Immature natural killer cell (primary cell): ENCODE results near the gene ATP8B1. TPM values are rescaled to one million over a fixed set of nuclear protein-coding genes. Genes with fewer than 3 reads are reported as not detected.

Source experiments
- DNase-seq, 3 donors: peaks; one replicate each; pipeline ENCODE4 v3.0.0; 2022; ENCODE audit warnings: mixed read lengths in 1 of 3
- H3K27ac Mint-ChIP-seq, 6 donors: one replicate each; pipeline ENCODE4 v1.8.0; 2020; ENCODE audit warnings: mixed read lengths in 6 of 6, mild to moderate bottlenecking in 5 of 6, inconsistent platforms in 4 of 6, moderate library complexity in 3 of 6
- H3K27me3 Mint-ChIP-seq, 3 donors: one replicate each; pipeline ENCODE4 v1.8.0; 2020 to 2021; ENCODE audit warnings: low read depth in 3 of 3, mild to moderate bottlenecking in 3 of 3, mixed read lengths in 3 of 3, moderate library complexity in 3 of 3, inconsistent platforms in 1 of 3
- H3K36me3 Mint-ChIP-seq, 3 donors: one replicate each; pipeline ENCODE4 v1.8.0; 2020; ENCODE audit warnings: mixed read lengths in 3 of 3, inconsistent platforms in 2 of 3, mild to moderate bottlenecking in 2 of 3
- H3K4me1 Mint-ChIP-seq, 2 donors: one replicate each; pipeline ENCODE4 v1.8.0; 2020; ENCODE audit warnings: inconsistent platforms in 2 of 2, mild to moderate bottlenecking in 2 of 2, mixed read lengths in 2 of 2, moderate library complexity in 1 of 2
- H3K4me3 Mint-ChIP-seq, 5 donors: one replicate each; pipeline ENCODE4 v1.8.0; 2020; ENCODE audit warnings: mild to moderate bottlenecking in 5 of 5, mixed read lengths in 5 of 5, inconsistent platforms in 3 of 5, moderate library complexity in 3 of 5
- H3K9me3 Mint-ChIP-seq, 6 donors: one replicate each; pipeline ENCODE4 v1.8.0; 2020; ENCODE audit warnings: mild to moderate bottlenecking in 6 of 6, mixed read lengths in 6 of 6, inconsistent platforms in 4 of 6, moderate library complexity in 3 of 6
- polyA plus RNA-seq, 3 donors: library from polyadenylated mRNA; unstranded; fragments of 300-500 nt; fragmentation: Illumina TruSeq; gene quantifications; one replicate each; pipeline ENCODE4 v1.2.3, GENCODE V29; 2021

ATP8B1 gene
- polyA plus RNA-seq, 3 donors from 2014 or later = 0.55 TPM; not detected in 2

GRCh38 chr18:57762686-57763085, 40.4 kb downstream of the ATP8B1 start:
- Mint-ChIP-seq H3K36me3 (peaks cover 0 to 3% (median 0%) of the 10 kb centered on the region in 3 donors), H3K27me3 (peaks cover 0 to 5% (median 0%) of the 10 kb centered on the region in 3 donors), H3K4me1 (no peaks in the 10 kb centered on the region), H3K4me3 (no peak overlapping the region), H3K9me3 (no peaks in the 10 kb centered on the region), H3K27ac (no peak overlapping the region)
- no peak for DNase-seq

GRCh38 chr18:57759650-57760049, 43.5 kb downstream of the ATP8B1 start:
- Mint-ChIP-seq H3K27ac (no peak overlapping the region), H3K36me3 (no peaks in the 10 kb centered on the region)

GRCh38 chr18:57755473-57756067, 47.5 kb downstream of the ATP8B1 start:
- Mint-ChIP-seq H3K27ac (no peak overlapping the region), H3K4me1 (peaks cover 0 to 11% of the 10 kb centered on the region in 2 donors), H3K27me3 (peaks cover 0 to 2% (median 0%) of the 10 kb centered on the region in 3 donors), H3K4me3 (no peak overlapping the region), H3K9me3 (no peaks in the 10 kb centered on the region), H3K36me3 (peaks cover 0 to 4% (median 0%) of the 10 kb centered on the region in 3 donors)
- no peak for DNase-seq

More at GRCh38 chr18:57759650-57760049, 43.5 kb downstream of the ATP8B1 start:
- peaks cover 0 to 2% (median 0%) of the 10 kb centered on the region in 3 donors for H3K27me3 Mint-ChIP-seq
- no peak overlapping the region for H3K4me3 Mint-ChIP-seq
- no peak for DNase-seq
- H3K9me3 Mint-ChIP-seq = no peaks in the 10 kb centered on the region
- peaks cover 0 to 5% of the 10 kb centered on the region in 2 donors for H3K4me1 Mint-ChIP-seq

GRCh38 chr18:57754577-57755338, 48.4 kb downstream of the ATP8B1 start:
- peaks cover 0 to 4% (median 0%) of the 10 kb centered on the region in 3 donors for H3K36me3 Mint-ChIP-seq
- H3K4me3 Mint-ChIP-seq = no peak overlapping the region
- no peak for DNase-seq
- peaks cover 0 to 11% of the 10 kb centered on the region in 2 donors for H3K4me1 Mint-ChIP-seq
- H3K27me3 Mint-ChIP-seq = peaks cover 0 to 2% (median 0%) of the 10 kb centered on the region in 3 donors
- H3K9me3 Mint-ChIP-seq = no peaks in the 10 kb centered on the region
- no peak overlapping the region for H3K27ac Mint-ChIP-seq

- DNase-seq = no peak
- no peak overlapping the region for H3K4me3 Mint-ChIP-seq
- peaks cover 0 to 11% of the 10 kb centered on the region in 2 donors for H3K4me1 Mint-ChIP-seq
- peaks cover 0 to under 1% (median 0%) of the 10 kb centered on the region in 3 donors for H3K27me3 Mint-ChIP-seq
- peaks cover 0 to 4% (median 0%) of the 10 kb centered on the region in 3 donors for H3K36me3 Mint-ChIP-seq
- H3K27ac Mint-ChIP-seq = no peak overlapping the region
- no peaks in the 10 kb centered on the region for H3K9me3 Mint-ChIP-seq
These were observed 50.1 kb downstream of the ATP8B1 start for GRCh38 chr18:57753063-57753462.

- H3K36me3 Mint-ChIP-seq = peaks cover 0 to 4% (median 0%) of the 10 kb centered on the region in 3 donors
- H3K27me3 Mint-ChIP-seq = no peaks in the 10 kb centered on the region
- no peak overlapping the region for H3K4me3 Mint-ChIP-seq
- no peaks in the 10 kb centered on the region for H3K9me3 Mint-ChIP-seq
- no peak overlapping the region for H3K27ac Mint-ChIP-seq
- no peak for DNase-seq
- peaks cover 0 to 6% of the 10 kb centered on the region in 2 donors for H3K4me1 Mint-ChIP-seq
These were observed 53.5 kb downstream of the ATP8B1 start for GRCh38 chr18:57749604-57749970.

GRCh38 chr18:57748770-57749603, 54.1 kb downstream of the ATP8B1 start:
- no peak overlapping the region for H3K4me3 Mint-ChIP-seq
- H3K27me3 Mint-ChIP-seq = no peaks in the 10 kb centered on the region
- H3K9me3 Mint-ChIP-seq = no peaks in the 10 kb centered on the region
- H3K36me3 Mint-ChIP-seq = peaks cover 0 to 4% (median 0%) of the 10 kb centered on the region in 3 donors
- H3K27ac Mint-ChIP-seq = no peak overlapping the region
- peaks cover 0 to 5% of the 10 kb centered on the region in 2 donors for H3K4me1 Mint-ChIP-seq
- DNase-seq = no peak

- Mint-ChIP-seq H3K4me1 (peaks cover 0 to 3% of the 10 kb centered on the region in 2 donors), H3K27ac (no peak overlapping the region)
- DNase-seq = no peak
These were observed 55.1 kb downstream of the ATP8B1 start for GRCh38 chr18:57747809-57748680.

GRCh38 chr18:57744211-57744694, 58.9 kb downstream of the ATP8B1 start:
- Mint-ChIP-seq H3K27me3 (peaks cover 0 to 2% (median 1%) of the 10 kb centered on the region in 3 donors), H3K4me1 (no peaks in the 10 kb centered on the region), H3K27ac (no peak overlapping the region), H3K4me3 (no peak overlapping the region), H3K36me3 (peaks cover 3 to 4% (median 3%) of the 10 kb centered on the region in 3 donors), H3K9me3 (peaks cover 0 to 5% (median under 1%) of the 10 kb centered on the region in 6 donors)
- no peak for DNase-seq

More at GRCh38 chr18:57747809-57748680, 55.1 kb downstream of the ATP8B1 start:
- peaks cover 0 to 2% (median 0%) of the 10 kb centered on the region in 3 donors for H3K27me3 Mint-ChIP-seq
- no peaks in the 10 kb centered on the region for H3K9me3 Mint-ChIP-seq
- no peak overlapping the region for H3K4me3 Mint-ChIP-seq
- H3K36me3 Mint-ChIP-seq = peaks cover 0 to 1% (median 0%) of the 10 kb centered on the region in 3 donors

GRCh38 chr18:57743008-57743407, 60.1 kb downstream of the ATP8B1 start:
- peaks cover 0 to 5% (median under 1%) of the 10 kb centered on the region in 6 donors for H3K9me3 Mint-ChIP-seq
- H3K27ac Mint-ChIP-seq = peak overlapping the region in 1 of 6 donors; percentile 50
- no peak for DNase-seq
- peaks cover 9 to 10% (median 9%) of the 10 kb centered on the region in 3 donors for H3K36me3 Mint-ChIP-seq
- no peak overlapping the region for H3K4me3 Mint-ChIP-seq
- H3K4me1 Mint-ChIP-seq = no peaks in the 10 kb centered on the region
- H3K27me3 Mint-ChIP-seq = peaks cover 0 to 4% (median 2%) of the 10 kb centered on the region in 3 donors

GRCh38 chr18:57741273-57741672, 61.8 kb downstream of the ATP8B1 start:
- no peak for DNase-seq
- peaks cover 12 to 19% (median 14%) of the 10 kb centered on the region in 3 donors for H3K36me3 Mint-ChIP-seq
- no peak overlapping the region for H3K27ac Mint-ChIP-seq
- H3K27me3 Mint-ChIP-seq = peaks cover 0 to 4% (median 2%) of the 10 kb centered on the region in 3 donors
- H3K9me3 Mint-ChIP-seq = peaks cover 0 to 5% (median under 1%) of the 10 kb centered on the region in 6 donors
- no peak overlapping the region for H3K4me3 Mint-ChIP-seq
- H3K4me1 Mint-ChIP-seq = no peaks in the 10 kb centered on the region

GRCh38 chr18:57738078-57738477, 65.0 kb downstream of the ATP8B1 start:
- peaks cover 0 to 10% (median 2%) of the 10 kb centered on the region in 6 donors for H3K9me3 Mint-ChIP-seq
- H3K4me3 Mint-ChIP-seq = no peak overlapping the region
- H3K36me3 Mint-ChIP-seq = peaks cover 23 to 30% (median 28%) of the 10 kb centered on the region in 3 donors
- peaks cover 0 to 4% (median 0%) of the 10 kb centered on the region in 3 donors for H3K27me3 Mint-ChIP-seq
- no peaks in the 10 kb centered on the region for H3K4me1 Mint-ChIP-seq
- no peak for DNase-seq
- H3K27ac Mint-ChIP-seq = no peak overlapping the region
